Measurements from ENCODE around the gene KATNBL1. TPM values are rescaled to one million over a fixed set of nuclear protein-coding genes. Genes with fewer than 3 reads are reported as not detected.

KATNBL1 gene, protein sequence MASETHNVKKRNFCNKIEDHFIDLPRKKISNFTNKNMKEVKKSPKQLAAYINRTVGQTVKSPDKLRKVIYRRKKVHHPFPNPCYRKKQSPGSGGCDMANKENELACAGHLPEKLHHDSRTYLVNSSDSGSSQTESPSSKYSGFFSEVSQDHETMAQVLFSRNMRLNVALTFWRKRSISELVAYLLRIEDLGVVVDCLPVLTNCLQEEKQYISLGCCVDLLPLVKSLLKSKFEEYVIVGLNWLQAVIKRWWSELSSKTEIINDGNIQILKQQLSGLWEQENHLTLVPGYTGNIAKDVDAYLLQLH
- polyA plus RNA-seq (ENCODE audit: insufficient read length), result 90.2 TPM
- long read RNA-seq, donor 1, transcript KATNBL1-201 (10 exons, 2,723 nt), result major isoform, 11 of 17 reads
- long read RNA-seq, donor 1, partial matches to known transcripts, result 0 of 17 reads
- long read RNA-seq, donor 1, other reads (novel, unspliced or antisense), result 0 of 17 reads
- long read RNA-seq, donor 2, partial matches to known transcripts, result 69 of 179 reads
- long read RNA-seq, donor 2, other reads (novel, unspliced or antisense), result 100 of 179 reads
- long read RNA-seq, donor 3, transcript KATNBL1-205 (2 exons, 739 nt), result minor isoform, 5 of 187 reads
- long read RNA-seq, donor 3, transcript KATNBL1-201 (10 exons, 2,723 nt), result major isoform, 7 of 187 reads
- long read RNA-seq, donor 3, partial matches to known transcripts, result 78 of 187 reads
- long read RNA-seq, donor 3, other reads (novel, unspliced or antisense), result 93 of 187 reads
- long read RNA-seq, donor 4, partial matches to known transcripts, result 0 of 3 reads
- long read RNA-seq, donor 4, other reads (novel, unspliced or antisense), result 0 of 3 reads
- long read RNA-seq, donor 5, transcript KATNBL1-201 (10 exons, 2,723 nt), result major isoform, 14 of 22 reads
- long read RNA-seq, donor 5, partial matches to known transcripts, result 0 of 22 reads
- long read RNA-seq, donor 5, other reads (novel, unspliced or antisense), result 0 of 22 reads
- long read RNA-seq, donor 6, transcript KATNBL1-201 (10 exons, 2,723 nt), result major isoform, 8 of 11 reads
- long read RNA-seq, donor 6, partial matches to known transcripts, result 0 of 11 reads
- long read RNA-seq, donor 6, other reads (novel, unspliced or antisense), result 0 of 11 reads
- long read RNA-seq, donor 7, transcript KATNBL1-201 (10 exons, 2,723 nt), result minor isoform, 7 of 303 reads
- long read RNA-seq, donor 7, transcript KATNBL1-214 (5 exons, 924 nt), result minor isoform, 5 of 303 reads
- long read RNA-seq, donor 7, transcript KATNBL1-205 (2 exons, 739 nt), result major isoform, 10 of 303 reads
- long read RNA-seq, donor 7, partial matches to known transcripts, result 239 of 303 reads
- long read RNA-seq, donor 7, other reads (novel, unspliced or antisense), result 41 of 303 reads
- long read RNA-seq, donor 8, partial matches to known transcripts, result 0 of 5 reads
- long read RNA-seq, donor 8, other reads (novel, unspliced or antisense), result 0 of 5 reads

DNA sequence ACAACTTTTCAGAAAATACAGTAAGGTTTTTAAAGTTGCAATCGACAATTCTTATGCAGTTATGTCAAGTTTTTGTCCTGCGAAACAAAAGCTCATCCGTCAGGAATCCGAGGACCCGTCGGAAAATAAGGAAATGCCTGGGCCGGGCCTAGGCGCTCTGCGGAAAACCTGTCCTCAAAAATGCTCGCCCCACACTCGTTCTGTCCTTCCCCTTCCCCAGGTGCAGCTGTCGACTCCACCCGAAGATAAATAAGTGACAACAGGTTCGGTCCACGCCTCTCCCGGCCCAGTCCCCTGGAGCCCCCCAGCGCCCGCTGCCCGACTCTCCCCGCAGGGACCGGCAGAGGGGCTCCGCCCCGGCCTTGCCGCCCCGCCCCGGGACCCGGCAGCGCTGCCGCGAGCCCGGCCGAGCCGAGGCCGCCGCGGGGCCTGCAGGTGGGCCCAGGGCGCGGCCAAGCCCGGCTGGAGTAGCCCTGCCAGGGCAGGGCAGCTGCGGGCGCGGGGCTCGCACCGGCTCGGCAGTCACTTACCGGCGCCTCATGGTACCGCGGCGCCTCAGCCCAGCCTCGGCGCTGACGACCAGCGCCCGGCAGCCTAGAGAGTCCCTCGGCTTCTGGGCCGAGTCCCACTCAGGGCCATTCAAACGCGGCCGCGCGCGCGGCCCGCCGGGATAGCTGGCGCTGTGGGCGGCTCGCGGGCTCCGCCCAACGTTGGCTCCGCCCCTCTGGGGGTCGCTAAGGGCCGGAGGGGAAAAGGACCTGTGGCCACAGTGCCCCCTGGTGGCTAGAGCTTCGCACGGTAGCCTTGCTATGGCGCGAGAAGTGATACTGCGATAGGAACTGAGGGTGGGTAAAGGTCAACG lies at the start of gene KATNBL1:
Gene KATNBL1, minus strand, starts transcription at position 676 of the 862 bp plus-strand sequence. CDS start 46,420 bp downstream, outside the sequence.
- DNase-seq, result peak; percentile 94

DNA sequence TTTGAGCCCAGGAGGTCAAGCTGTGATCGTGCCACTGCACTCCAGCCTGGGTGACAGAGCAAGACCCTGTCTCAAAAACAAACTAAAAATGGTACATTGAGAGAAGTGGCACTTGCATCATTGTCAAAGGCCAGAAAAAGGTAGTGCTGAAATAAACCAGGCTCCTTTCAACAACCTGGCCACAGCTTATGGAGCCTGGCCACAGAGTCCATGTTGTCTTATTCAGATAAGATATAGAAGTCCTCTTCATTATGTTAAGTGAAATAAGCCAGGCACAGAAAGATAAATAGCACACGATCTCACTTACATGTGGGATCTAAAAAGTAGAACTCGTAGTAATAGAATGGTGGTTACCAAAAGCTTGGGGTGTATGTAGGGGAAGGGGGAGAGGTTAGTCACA lies 49.7 kb upstream of the KATNBL1 start:
- DNase-seq, result no peak

DNA sequence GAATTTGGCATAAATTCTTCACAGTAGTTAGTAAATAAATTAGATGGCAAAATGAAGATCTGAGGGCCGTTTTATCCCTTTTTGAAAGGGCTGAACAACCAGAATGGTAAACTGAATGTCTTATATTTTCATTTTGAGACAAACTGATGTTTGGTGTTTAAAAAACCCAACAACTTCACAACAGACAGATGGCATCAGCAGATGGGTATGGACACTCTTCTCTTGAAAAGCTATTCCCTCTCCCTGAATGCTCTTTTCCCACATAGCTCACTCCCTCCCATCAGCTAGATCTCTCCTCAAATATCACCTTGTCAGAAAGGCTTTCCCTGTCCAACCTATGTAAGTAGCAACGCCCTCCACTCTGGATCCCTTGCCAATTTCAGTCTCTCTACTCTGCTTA lies 48.3 kb upstream of the KATNBL1 start:
- no peak for DNase-seq

DNA sequence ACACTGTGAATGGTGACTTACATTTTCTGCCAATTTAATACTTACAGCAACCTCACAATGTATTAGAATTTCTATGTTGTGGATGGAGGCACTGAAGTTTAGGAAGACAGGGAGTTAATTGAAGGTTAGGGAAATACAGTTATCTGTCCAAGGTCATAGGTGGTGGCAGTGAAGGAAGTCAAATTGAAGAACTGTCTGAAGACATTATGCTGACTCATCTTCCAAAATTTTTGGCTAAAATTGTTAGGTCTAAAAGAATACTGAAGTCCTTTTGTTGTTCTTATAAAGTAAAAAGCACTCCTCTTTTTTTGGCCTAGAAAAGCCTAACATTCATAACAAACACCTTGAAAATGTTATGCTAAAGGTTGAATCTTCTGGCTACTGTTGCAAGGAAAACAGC lies 42.6 kb upstream of the KATNBL1 start:
- DNase-seq, result no peak

DNA sequence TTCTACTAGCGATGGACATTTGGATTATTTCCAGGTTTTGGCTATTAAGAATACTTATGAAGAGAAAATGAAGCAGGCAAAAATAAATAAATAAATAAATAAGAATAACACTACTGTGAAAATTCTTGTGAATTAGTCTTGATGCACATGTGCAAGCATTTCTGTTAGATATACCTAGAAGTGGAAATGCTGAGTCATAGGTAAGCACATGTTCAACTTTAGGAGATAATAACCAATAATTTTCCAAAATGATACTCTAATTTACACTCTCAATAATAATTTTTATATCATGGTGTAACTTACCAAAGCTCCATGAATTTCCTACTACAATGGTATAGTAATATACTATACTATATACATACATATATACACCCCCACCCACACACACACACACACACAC lies 38.3 kb upstream of the KATNBL1 start:
- DNase-seq, result no peak

DNA sequence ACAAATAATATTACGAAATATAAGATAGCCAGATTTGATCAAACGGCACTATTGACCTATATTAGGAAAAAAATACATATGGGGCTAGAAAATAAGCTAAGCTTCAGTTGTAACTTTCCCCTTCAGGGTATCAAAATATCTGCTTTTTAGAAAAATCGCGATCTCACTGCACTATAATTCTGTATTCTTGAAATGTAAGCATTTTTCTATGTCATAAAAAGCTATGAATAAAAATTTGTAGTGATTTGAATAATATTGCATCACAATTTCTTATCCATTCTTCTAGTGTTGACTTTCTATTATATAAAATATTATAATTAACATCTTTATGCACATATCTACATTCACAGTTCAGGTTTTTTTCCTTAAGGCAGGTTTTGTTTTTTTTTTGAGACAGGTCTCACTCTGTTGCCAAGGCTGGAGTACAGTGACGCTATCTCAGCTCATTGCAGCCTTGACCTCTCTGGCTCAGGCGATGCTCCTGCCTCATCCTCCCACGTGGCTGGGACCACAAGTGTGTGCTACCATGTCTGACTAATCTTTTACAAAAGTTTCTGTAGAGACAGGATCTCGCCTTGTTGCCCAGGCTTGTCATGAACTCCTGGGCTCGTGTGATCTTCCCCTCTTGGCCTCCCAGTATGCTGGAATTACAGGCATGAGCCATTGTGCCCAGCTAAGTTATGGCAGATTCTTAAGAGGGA lies 36.5 kb upstream of the KATNBL1 start:
- no peak for DNase-seq

DNA sequence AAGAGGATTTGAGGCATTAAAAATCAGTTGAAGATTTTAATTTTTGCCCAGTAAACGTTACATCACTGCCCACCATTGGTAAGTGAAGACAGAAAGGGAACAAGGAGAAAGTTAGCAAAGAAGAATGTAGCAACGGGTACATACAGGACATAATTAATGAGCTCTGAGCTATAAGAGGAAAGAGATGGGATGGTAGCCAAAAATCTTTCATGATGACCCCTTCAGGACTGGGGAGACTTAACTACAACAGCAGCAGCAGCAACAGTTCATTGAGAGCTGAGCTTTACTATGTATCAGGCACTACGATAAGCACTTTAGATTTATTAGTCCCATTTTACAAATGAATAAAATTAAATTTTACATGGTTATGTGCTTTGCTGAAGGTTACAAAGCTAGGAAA lies 33.3 kb upstream of the KATNBL1 start:
- no peak for DNase-seq

DNA sequence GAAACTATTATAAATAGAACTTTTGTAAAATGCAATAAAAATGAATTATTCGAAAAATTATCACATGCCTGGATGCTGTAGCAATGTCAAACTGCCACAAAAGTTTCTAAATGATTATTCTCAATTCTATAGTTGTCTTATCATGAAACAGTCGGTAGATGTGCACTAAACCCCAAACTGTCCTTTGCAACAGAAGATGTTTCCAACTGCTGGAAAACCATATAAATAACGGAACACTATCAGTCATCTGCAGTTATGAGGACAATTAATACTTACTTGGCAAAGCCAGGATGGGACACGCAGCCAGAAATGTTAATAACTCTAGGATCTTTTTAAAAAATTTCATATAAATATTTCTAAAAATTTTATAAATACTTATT lies 32.4 kb upstream of the KATNBL1 start:
- no peak for DNase-seq

DNA sequence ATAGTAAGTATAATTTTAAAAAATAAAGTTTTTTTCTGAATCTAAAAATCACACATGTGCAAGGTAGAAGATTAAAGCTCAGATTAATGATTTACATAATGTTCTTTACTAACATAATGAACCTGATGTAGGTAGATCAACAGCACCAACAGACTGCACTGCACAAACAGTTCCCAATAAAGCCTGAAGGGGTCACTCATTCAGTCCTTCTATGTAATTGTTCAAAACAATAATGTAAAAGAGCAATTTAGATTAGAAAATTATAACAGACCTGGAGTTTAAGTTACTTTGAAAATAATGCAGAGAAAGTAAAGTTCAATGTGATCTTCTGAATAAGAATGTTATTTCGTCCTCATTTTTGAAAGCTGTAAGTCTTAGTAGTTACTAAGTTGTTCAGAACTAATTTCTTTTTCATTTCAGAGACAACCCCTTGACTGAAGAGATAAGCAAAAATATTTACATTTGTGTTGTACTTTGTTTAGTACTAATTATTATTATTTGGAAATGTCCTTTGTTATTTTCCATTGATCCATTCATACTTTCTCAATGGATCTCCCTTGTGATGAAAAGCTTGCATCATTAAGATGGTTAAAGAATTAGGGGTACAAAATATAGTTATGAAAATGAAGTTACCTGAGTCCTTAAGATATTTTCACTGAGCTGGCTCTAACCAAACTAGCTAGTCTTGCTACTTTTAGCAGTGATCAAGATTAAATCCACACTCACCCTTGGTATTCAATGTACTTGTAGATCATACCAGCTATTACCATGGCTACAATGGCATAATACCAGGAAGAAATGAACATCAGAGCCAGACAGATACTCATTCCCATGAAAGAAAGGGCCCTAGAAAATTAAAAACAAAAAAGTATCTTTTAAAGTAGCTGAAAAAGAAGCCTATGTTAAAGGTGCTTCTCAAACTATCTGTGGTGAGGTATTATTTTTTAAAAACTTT lies 31.8 kb upstream of the KATNBL1 start:
- peak; percentile 30 for DNase-seq

DNA sequence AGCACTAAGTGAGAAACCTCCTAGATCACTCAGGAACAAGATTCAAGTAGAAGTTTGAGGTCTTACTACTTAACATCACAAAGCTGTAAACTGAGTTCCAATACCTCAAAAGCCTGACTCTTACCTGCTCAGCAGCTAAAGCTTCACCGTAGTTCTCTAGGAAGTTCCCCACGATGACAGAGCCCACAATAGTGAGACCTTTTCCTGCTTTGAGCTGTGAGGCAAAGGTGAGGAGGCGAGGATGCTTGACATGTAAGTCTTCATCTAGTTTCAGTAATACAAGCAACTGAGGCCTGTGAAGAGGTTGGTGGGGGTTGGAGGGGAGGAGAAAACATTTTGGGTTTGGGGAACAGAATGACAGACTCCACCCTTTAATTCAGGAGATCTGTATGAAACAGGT lies 30.6 kb upstream of the KATNBL1 start:
- no peak for DNase-seq

DNA sequence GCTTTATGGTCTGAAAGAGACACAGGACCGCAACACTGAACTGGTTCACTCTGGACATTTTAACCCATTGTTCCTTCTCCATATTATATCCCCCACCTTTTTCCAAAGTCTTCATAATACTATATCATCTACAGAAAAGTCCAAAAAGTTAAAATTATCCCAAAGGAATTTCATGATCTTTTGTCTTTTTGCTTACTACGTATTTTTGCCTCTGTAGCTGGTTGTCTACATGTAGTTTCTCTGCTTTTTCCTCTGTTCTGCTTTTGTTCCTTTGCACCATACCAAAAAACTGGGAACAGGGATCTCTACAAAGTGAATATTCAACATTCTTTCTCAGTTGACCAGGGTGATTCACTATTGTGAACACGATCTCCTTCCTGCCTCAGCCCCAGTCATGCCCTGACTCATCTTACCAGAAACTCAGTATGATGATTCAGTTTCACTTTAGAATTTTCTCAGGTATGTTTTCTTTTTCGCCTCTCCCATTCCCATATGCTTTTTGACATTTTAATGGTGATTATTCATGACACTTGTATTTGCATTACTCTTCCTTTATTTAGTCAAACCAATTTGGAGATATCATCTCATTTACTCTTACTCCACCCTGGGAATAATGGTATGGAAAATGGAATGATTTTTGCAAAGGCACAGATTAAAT lies 29.4 kb upstream of the KATNBL1 start:
- no peak for DNase-seq

DNA sequence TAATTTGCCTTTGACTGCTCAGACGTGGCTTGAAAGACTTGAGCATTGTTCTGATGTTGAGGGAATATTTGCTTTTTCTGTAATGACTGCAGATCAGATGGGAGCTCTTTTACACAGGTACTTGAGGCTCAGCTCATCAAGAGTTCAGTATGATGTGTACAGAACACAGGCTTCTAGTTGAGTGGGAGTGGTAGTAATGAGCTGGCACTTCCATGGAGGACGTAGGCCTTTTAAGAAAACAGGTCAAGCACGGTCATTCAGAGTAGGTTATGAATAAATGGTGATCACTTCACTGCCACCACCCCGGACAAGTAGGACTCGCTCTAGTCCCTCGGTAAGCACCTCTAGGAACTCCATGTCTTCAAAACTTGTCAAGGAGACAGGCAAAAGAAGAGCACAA lies 23.7 kb upstream of the KATNBL1 start:
- no peak for DNase-seq

DNA sequence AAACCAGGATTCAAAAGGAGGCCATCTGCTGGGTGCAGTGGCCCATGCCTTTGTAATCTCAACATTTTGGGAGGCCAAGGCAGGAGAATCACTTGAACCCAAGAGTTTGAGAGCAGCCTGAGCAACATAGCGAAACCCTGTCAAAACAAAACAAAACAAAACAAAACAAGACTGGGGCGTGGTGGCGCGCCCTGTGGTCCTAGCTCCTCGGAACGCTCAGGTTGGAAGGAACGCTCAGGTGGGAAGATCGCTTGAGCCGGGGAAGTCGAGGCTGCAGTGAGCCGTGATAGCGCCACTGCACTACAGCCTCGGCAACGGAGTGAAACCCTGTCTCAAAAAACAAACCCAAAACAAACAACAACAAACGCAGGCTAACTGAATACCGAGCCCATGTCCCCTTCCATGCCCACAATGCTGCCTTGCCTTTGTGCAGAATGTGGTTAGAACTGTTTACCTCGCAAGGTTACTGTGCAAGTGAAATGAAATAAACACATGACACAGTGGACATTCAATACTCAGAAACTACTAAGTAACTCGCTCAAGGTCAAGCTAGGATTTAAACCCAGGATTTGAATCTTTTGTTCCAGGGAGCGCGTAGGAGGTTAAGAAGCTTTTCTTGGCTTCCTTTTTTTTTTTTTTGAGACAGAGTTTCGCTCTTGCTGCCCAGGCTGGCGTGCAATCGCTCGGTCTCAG lies 14.2 kb upstream of the KATNBL1 start:
- DNase-seq, result peak; percentile 35

DNA sequence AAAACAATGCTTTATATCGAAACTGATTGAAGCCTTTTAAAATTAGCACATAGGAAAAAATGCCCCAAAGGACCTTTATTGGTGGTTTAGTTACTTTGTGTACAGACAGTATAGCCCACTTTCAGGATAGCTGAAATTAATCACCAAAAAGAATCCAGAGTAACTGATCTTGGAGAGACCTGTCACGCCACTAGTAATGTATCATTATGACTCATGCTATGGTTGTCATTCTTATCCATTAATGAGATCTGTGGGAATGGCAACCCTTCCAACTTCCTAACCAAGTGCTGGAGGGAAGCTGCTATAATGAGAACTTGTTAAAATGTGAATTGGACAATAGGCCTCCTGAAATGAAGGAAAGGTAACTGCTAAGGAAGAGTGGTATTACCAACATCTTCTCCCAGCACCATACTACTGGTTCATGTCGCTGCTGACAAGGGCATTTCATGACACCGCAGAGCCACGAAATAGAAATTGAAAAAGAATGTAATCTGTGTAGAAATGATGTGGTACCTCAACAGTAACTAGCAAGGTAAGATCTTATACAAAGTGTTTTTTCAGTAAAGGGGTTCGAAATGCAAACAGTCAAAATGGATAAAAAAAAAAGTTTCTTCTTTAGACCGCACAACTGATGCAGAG lies 7.8 kb upstream of the KATNBL1 start:
- no peak for DNase-seq

DNA sequence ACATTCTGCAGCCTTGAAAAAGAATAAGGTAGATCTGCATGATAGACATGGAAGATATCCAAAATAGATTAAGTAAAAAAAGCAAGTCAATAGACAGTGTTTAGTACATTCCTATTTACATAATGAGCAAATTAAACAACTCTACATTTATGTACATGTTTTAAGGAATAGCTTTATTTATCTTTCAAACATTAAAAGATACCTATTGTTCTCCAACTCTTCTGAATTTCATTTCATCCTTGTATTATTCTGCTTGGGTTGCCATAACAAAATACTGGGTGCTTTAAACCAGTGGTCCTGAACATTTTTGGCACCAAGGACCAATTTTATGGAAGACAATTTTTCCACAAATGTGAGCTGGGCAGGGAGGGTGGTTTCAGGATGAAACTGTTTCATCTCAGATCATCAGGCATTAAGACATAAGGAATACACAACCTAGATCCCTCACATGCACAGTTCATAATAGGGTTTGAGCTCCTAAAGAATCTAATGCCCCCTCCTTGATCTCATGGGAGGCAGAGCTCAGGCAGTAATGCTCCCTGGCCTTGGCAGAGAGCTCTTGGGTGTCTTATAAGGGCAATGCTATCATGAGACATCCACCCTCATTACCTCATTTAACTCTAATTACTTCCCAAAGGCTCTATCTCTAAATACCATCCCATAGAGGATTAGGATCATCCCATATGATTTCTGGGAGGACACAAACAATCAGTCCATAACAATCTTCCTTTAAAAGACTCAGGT lies 6.8 kb upstream of the KATNBL1 start:
- DNase-seq, result no peak

DNA sequence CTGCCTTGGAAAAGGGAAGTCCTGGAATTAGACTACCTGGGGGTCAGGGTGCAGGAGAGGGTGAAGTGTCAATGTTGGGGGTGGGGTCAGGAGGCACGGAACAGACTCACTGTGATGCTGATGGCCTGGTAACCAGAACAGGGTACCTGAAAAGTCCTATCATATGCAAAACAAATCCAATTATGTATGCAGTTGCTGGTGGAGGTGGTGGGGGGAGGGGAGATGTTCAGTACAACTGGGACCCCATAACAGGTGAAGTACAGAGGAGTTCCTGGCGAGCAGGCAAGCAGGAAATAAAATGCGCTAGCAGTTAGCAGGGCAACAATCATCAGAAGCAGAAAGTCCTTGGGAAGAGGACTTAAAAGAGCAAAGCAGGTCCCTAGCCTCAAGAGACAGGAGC lies 4.2 kb upstream of the KATNBL1 start:
- DNase-seq, result no peak

DNA sequence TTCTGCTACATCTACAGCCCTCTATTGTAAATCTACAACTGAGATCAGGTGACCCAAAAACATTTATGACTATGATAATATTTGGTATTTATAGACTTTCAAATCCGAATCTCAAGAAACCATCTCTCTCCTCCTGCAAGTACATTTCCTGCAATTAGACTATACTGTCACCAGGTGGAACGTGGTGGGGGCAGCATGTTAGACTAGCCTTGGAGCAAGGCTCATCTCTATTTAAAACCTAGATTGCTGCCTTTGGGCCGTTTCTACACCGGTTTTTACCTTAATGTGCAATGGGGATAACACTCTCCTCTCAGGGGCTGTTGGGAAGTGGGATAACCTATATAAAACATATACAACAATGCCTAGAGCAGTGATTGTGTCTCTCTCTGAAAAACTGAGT lies 3.8 kb upstream of the KATNBL1 start:
- no peak for DNase-seq
